Endothelial cell of umbilical vein (primary cell): ENCODE results near the gene DHTKD1. TPM values are rescaled to one million over a fixed set of nuclear protein-coding genes. Genes with fewer than 3 reads are reported as not detected.

Source experiments
- BruUV-seq: library from RNA; stranded (reverse); fragments of 400-500 nt; replicated peaks from 2 replicates; lab custom pipeline; 2021; lab: Mats Ljungman, UMichigan
- CTCF ChIA-PET: fragments of 300-600, 350-600 bp; sonication (Branson Sonifier 250); formaldehyde crosslinking; loops from one replicate; lab custom pipeline; 2021; ENCODE audit warnings: antibody characterized with exemption, inconsistent platforms; lab: Charles Lee
- POLR2A ChIA-PET: fragments of 300-600, 350-600 bp; sonication (Branson Sonifier 250); formaldehyde crosslinking; loops from one replicate; lab custom pipeline; 2021; ENCODE audit warnings: antibody characterized with exemption, inconsistent platforms; lab: Charles Lee
- DNase-seq: peaks from one replicate; pipeline ENCODE4 v3.0.0-alpha.2; 2011; ENCODE audit warnings: low read depth, low spot score
- FAIRE-seq: peaks from 2 replicates; lab custom pipeline; 2011; peaks lifted over from hg19 to GRCh38; lab: Jason Lieb, UNC
- H2AFZ ChIP-seq: 2 replicates; pipeline ENCODE4 v1.6.0; 2012; ENCODE audit warnings: low read depth, low read length, control low read depth, inconsistent platforms
- H3K27ac ChIP-seq: 2 replicates; pipeline ENCODE4 v1.5.1; 2011; ENCODE audit warnings: low read depth, mild to moderate bottlenecking, control low read depth, low read length, moderate library complexity; ENCODE audit not compliant: insufficient read depth
- H3K27me3 ChIP-seq, 2 experiments: 2 replicates each; pipeline versions ENCODE4 v1.6.0 to v1.6.1; 2011; ENCODE audit warnings: low read length in 2 of 2, mixed read lengths in 1 of 2; ENCODE audit not compliant: control insufficient read depth in 2 of 2, insufficient read depth in 2 of 2
- H3K36me3 ChIP-seq, 2 experiments: 2 replicates in 1 of 2; 3 replicates in 1 of 2; pipeline ENCODE4 v1.5.1; 2011; ENCODE audit warnings: low read length in 2 of 2, mild to moderate bottlenecking in 1 of 2, moderate library complexity in 1 of 2; ENCODE audit not compliant: control insufficient read depth in 2 of 2, insufficient read depth in 2 of 2; ENCODE audit errors: extremely low read depth in 1 of 2
- H3K4me1 ChIP-seq: 3 replicates; pipeline ENCODE4 v1.5.1; 2011; ENCODE audit warnings: mild to moderate bottlenecking, low read length; ENCODE audit not compliant: control insufficient read depth, insufficient read depth; ENCODE audit errors: extremely low read depth
- H3K4me2 ChIP-seq: 2 replicates; pipeline ENCODE4 v1.6.1; 2011; ENCODE audit warnings: low read length, control low read depth, mixed read lengths; ENCODE audit not compliant: insufficient read depth
- H3K4me3 ChIP-seq, 3 experiments: fragments of 200-600 bp in 1 of 3; sonication (generic), shearing (Covaris generic) in 1 of 3; replicated peaks in 1 of 3; 2 replicates each; pipeline ENCODE4 v1.5.1; 2011 to 2016; ENCODE audit warnings: control low read depth in 3 of 3, low read length in 3 of 3, mild to moderate bottlenecking in 2 of 3, inconsistent platforms in 1 of 3, low read depth in 1 of 3, moderate library complexity in 1 of 3; ENCODE audit not compliant: insufficient read depth in 1 of 3
- H3K79me2 ChIP-seq: 2 replicates; pipeline ENCODE4 v1.6.0; 2012; ENCODE audit warnings: low read length, inconsistent platforms; ENCODE audit not compliant: control insufficient read depth, insufficient read depth
- H3K9ac ChIP-seq: replicated peaks from 2 replicates; pipeline ENCODE3; 2011; ENCODE audit warnings: low read length, control low read depth; ENCODE audit not compliant: insufficient read depth; ENCODE audit errors: extremely low read depth
- H3K9me1 ChIP-seq: replicated peaks from 3 replicates; pipeline ENCODE4 v1.6.0; 2011; ENCODE audit warnings: mild to moderate bottlenecking, low read length; ENCODE audit not compliant: control insufficient read depth, insufficient read depth; ENCODE audit errors: extremely low read depth
- H3K9me3 ChIP-seq: replicated peaks from 2 replicates; pipeline ENCODE4 v1.5.1; 2012; ENCODE audit warnings: low read length, inconsistent platforms; ENCODE audit not compliant: control insufficient read depth, insufficient read depth
- H4K20me1 ChIP-seq: replicated peaks from 2 replicates; pipeline ENCODE3; 2011; ENCODE audit warnings: mild to moderate bottlenecking, low read length; ENCODE audit not compliant: control insufficient read depth, insufficient read depth; ENCODE audit errors: extremely low read depth
- FOS ChIP-seq: IDR thresholded peaks from 2 replicates; pipeline ENCODE4 v1.6.1; 2011; ENCODE audit warnings: mild to moderate bottlenecking, low read length, moderate library complexity, borderline replicate concordance; ENCODE audit not compliant: insufficient read depth
- GATA2 ChIP-seq: IDR thresholded peaks from 2 replicates; pipeline ENCODE4 v1.7.0; 2011; ENCODE audit warnings: low read depth, mild to moderate bottlenecking, moderate library complexity, mixed read lengths, low read length; ENCODE audit not compliant: insufficient read length, insufficient read depth
- JUN ChIP-seq: IDR thresholded peaks from 2 replicates; pipeline ENCODE4 v1.6.1; 2011; ENCODE audit warnings: borderline replicate concordance, low read depth; ENCODE audit not compliant: insufficient read length, insufficient read depth
- MAX ChIP-seq: IDR thresholded peaks from 2 replicates; pipeline ENCODE4 v1.6.1; 2011; ENCODE audit not compliant: insufficient read depth, insufficient read length
- MYC ChIP-seq: IDR thresholded peaks from one replicate; pipeline ENCODE4 v1.6.1; 2011; ENCODE audit warnings: mild to moderate bottlenecking, low read depth, low read length
- POLR2A ChIP-seq: IDR thresholded peaks from 2 replicates; pipeline ENCODE4 v1.6.1; 2012; ENCODE audit warnings: low read depth, mild to moderate bottlenecking, control low read depth, low read length
- POLR2AphosphoS5 ChIP-seq: IDR thresholded peaks from 2 replicates; pipeline ENCODE4 v1.6.1; 2012; ENCODE audit warnings: low read depth, mild to moderate bottlenecking, control low read depth, low read length, moderate library complexity; ENCODE audit not compliant: insufficient read depth
- dilution Hi-C: fragments of 300-500 bp; cut with MboI; formaldehyde crosslinking; loops from one replicate; pipeline ENCODE4 v1.15.0; 2019; ENCODE audit warnings: low sequenced_read_pairs; ENCODE audit not compliant: extremely low pct_ligation_motif_present
- intact Hi-C: fragments of 100-400 bp; cut with micrococcal nuclease; formaldehyde crosslinking; loops from one replicate; pipeline ENCODE4 v1.10.0; 2022
- polyA plus RNA-seq, 4 experiments: library from polyadenylated mRNA; depleted of rRNA in 3 of 4; stranded (reverse) in 3 of 4; unstranded in 1 of 4; fragments of >200 nt; gene quantifications; 2 replicates each; pipeline versions ENCODE4 v1.2.1 to v1.2.3, GENCODE V29; 2011 to 2012; ENCODE audit warnings: missing spikeins in 1 of 4
- total RNA-seq: library from RNA; stranded (reverse); gene quantifications from 2 replicates; pipeline ENCODE4 v1.2.3, GENCODE V29; 2021

The DHTKD1 gene
- total and polyA plus RNA-seq, 2 donors (not counting 3 experiments of a cell fraction or from before 2014, with no cell fraction given), result 15.3 to 22.9 TPM

- no TSS peak for BruUV-seq
- Histone ChIP-seq H3K79me2 (no peaks in the 10 kb centered on the region), H3K27me3 (peaks cover 3 to 6% of the 10 kb centered on the region in 2 experiments), H2AFZ (no peak overlapping the region), H3K27ac (no peak overlapping the region), H3K4me1 (no peaks in the 10 kb centered on the region), H3K4me2 (no peak overlapping the region), H3K9ac (no peak overlapping the region), H4K20me1 (no peaks in the 10 kb centered on the region), H3K9me3 (no peaks in the 10 kb centered on the region), H3K4me3 (no peak overlapping the region), H3K36me3 (no peaks in the 10 kb centered on the region), H3K9me1 (no peaks in the 10 kb centered on the region)
- TF ChIP-seq MAX, result no peak
- no peak for TF ChIP-seq POLR2A
- no peak for TF ChIP-seq FOS
- intact Hi-C loops, result no loop called here
- FAIRE-seq, result no peak
- no peak for DNase-seq
- ChIA-PET CTCF (no interaction called here), POLR2A (no interaction called here)
- dilution Hi-C loops, result no loop called here
Observed at GRCh38 chr10:12061124-12061523, 7.6 kb upstream of the DHTKD1 start.

- no peak overlapping the region for H2AFZ ChIP-seq
- no peaks in the 10 kb centered on the region for H3K4me1 ChIP-seq
- H3K4me3 ChIP-seq, result no peak overlapping the region
- H3K27ac ChIP-seq, result no peak overlapping the region
- intact Hi-C loops (no loop called here), dilution Hi-C loops (no loop called here)
- H4K20me1 ChIP-seq, result no peaks in the 10 kb centered on the region
- H3K9me3 ChIP-seq, result no peaks in the 10 kb centered on the region
- H3K36me3 ChIP-seq, result no peaks in the 10 kb centered on the region
- no peaks in the 10 kb centered on the region for H3K9me1 ChIP-seq
- DNase-seq (no peak), FAIRE-seq (no peak)
- TF ChIP-seq GATA2, result no peak
- TF ChIP-seq POLR2A, result no peak
- no peak for TF ChIP-seq JUN
- TF ChIP-seq FOS, result no peak
- no peak for TF ChIP-seq MYC
- TF ChIP-seq POLR2AphosphoS5, result no peak
- no peak overlapping the region for H3K9ac ChIP-seq
- H3K4me2 ChIP-seq, result no peak overlapping the region
- ChIA-PET CTCF (no interaction called here), POLR2A (no interaction called here)
- H3K79me2 ChIP-seq, result no peaks in the 10 kb centered on the region
- peaks cover 3 to 6% of the 10 kb centered on the region in 2 experiments for H3K27me3 ChIP-seq
- no TSS peak for BruUV-seq
Observed at GRCh38 chr10:12062754-12063482, 5.8 kb upstream of the DHTKD1 start.
